Brain microvascular endothelial cell (primary cell): ENCODE data around the gene TARBP2.

Source experiments
- DNase-seq: peaks from one replicate; pipeline ENCODE4 v3.0.0-alpha.2; 2020
- H3K27ac ChIP-seq: fragments of 250-450 bp; sonication (Bioruptor Pico); 2 replicates; pipeline ENCODE4 v1.5.1; 2020; ENCODE audit warnings: mild to moderate bottlenecking, moderate library complexity
- H3K27me3 ChIP-seq: fragments of 250-450 bp; sonication (Bioruptor Pico); replicated peaks from 2 replicates; pipeline ENCODE4 v1.5.1; 2020; ENCODE audit warnings: mild to moderate bottlenecking
- H3K36me3 ChIP-seq: fragments of 250-450 bp; sonication (Bioruptor Pico); replicated peaks from 2 replicates; pipeline ENCODE4 v1.5.1; 2020; ENCODE audit warnings: mild to moderate bottlenecking
- H3K4me3 ChIP-seq: 2 replicates; pipeline ENCODE4 v1.5.1; 2011; ENCODE audit warnings: low read depth, mild to moderate bottlenecking, control low read depth, low read length, moderate library complexity
- in situ Hi-C: cut with HindIII; loops from 2 replicates; pipeline ENCODE4 v1.10.0; 2017; ENCODE audit warnings: low sequenced_read_pairs, low pct_ligation_motif_present
- TF ChIP-seq, protein P1 (sequence below): IDR thresholded peaks from 2 replicates; pipeline ENCODE4 v1.5.1; 2011; ENCODE audit warnings: low read depth, mild to moderate bottlenecking, moderate library complexity, low read length, control low read depth, inconsistent platforms; ENCODE audit errors: missing control alignments

The TARBP2 gene

DNA sequence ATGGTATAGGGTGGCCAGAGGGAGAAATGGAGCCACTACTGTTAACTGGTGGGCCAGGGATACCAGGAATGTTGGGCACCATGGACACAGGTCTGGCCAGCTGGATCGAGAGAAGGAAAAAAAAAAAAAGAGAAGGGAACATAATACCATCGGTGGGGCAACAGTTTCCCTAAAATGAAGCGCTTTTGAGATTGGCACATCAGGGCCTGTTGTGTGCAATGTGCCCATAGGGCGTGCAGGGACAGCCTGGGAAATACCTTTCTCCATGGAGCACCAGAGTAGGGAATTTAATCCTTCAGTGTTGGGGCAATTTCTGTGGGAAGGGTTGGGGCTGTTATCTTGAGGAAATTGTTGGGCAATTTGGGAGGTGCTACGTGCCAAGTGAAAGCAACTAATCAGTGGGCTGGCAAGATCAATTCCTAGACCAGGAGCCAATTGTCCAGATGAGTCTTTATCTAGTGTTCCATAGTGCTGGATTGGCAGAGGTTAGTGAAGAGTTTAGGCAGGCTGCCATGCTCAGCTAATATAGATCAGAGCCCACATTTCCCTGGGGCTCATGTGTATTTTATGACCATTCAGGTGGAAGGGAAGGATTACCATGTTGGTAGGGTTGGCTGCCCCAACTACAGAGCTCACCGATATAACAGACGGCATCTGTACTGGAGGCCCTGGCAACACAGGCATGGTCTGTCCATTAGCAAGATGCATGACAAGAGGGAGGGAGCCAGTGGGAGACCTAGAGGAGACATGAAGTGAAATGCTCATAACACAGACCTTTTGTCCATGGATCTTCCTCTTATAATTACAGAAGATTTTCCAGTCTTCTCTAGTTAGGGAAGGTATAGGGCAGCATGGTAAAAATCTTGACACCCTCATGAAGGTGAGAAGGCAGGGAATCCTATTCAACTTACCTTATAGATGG lies 31.7 kb downstream of the TARBP2 start:
- Histone ChIP-seq H3K27ac (no peak overlapping the region), H3K27me3 (no peaks in the 10 kb centered on the region), H3K4me3 (no peak overlapping the region), H3K36me3 (peaks cover 65% of the 10 kb centered on the region)
- TF ChIP-seq, protein P1, sequence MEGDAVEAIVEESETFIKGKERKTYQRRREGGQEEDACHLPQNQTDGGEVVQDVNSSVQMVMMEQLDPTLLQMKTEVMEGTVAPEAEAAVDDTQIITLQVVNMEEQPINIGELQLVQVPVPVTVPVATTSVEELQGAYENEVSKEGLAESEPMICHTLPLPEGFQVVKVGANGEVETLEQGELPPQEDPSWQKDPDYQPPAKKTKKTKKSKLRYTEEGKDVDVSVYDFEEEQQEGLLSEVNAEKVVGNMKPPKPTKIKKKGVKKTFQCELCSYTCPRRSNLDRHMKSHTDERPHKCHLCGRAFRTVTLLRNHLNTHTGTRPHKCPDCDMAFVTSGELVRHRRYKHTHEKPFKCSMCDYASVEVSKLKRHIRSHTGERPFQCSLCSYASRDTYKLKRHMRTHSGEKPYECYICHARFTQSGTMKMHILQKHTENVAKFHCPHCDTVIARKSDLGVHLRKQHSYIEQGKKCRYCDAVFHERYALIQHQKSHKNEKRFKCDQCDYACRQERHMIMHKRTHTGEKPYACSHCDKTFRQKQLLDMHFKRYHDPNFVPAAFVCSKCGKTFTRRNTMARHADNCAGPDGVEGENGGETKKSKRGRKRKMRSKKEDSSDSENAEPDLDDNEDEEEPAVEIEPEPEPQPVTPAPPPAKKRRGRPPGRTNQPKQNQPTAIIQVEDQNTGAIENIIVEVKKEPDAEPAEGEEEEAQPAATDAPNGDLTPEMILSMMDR = no peak
- in situ Hi-C loops = no loop called here
- DNase-seq = no peak

DNA sequence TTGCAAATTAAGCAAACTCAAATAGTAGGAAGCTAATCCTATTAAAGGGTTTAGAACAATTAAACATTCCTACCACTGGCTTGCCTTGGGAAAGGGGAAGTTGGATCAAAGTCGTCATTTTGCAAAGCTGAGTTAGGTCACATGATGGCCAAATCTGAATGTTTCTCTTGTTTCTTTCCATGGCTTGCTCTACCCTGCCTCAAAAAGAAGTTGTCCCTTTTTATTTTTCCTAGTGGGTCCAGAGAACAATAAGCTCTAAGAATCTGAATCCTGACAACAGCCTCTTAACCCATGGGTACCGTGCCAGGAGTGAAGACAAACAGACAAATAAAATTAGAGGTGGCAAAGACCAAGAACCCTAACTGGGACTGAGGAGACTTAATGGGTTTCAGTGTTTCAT lies 32.4 kb downstream of the TARBP2 start:
- Histone ChIP-seq H3K36me3 (peaks cover 65% of the 10 kb centered on the region), H3K4me3 (no peak overlapping the region), H3K27ac (no peak overlapping the region), H3K27me3 (no peaks in the 10 kb centered on the region)
- TF ChIP-seq, protein P1 = no peak
- in situ Hi-C loops = no loop called here
- DNase-seq = no peak

DNA sequence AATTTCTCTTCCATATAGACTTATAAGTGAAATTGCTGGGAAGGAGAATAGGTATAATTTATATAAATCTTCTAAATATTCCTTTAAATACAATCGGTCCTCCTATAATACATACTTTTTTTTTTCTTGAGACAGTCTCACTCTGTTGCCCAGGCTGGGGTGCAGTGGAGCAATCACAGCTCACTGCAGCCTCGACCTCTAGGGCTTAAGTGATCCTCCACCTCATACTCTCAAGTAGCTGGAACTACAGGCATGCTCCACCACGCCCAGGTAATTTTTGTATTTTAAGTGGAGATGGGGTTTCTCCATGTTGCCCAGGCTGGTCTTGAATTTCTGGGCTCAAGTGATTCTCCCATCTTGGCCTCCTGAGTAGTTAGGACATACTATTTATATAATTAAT lies 35.9 kb downstream of the TARBP2 start:
- TF ChIP-seq, protein P1 = no peak
- peaks cover 72% of the 10 kb centered on the region for H3K36me3 ChIP-seq
- DNase-seq = no peak
- no peak overlapping the region for H3K4me3 ChIP-seq
- in situ Hi-C loops = no loop called here
- H3K27ac ChIP-seq = no peak overlapping the region
- H3K27me3 ChIP-seq = no peaks in the 10 kb centered on the region

DNA sequence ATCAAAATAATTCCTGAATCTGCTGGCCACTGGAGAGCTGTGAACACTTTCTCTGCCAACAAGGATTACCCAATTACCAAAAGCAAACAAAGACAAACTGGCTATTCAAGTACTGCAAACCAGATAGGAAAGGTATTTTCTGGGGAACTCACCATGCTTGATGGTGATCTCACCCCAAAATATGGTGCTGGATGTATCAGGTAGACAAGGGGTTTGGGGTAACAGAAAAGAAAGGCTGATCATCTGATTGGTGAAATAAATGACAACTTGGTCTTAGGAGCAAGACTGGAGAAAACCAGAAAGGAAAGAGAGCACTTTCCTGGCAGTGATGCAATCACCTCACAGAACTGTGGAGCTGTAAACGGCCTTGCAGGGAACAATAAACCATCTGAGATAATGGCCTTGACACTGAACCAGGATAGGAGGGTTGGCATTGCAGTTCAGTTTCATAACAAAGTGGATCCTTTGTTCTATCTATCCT lies 37.2 kb downstream of the TARBP2 start:
- DNase-seq = no peak
- Histone ChIP-seq H3K27me3 (no peaks in the 10 kb centered on the region), H3K4me3 (no peak overlapping the region), H3K27ac (no peak overlapping the region), H3K36me3 (peaks cover 65% of the 10 kb centered on the region)
- TF ChIP-seq, protein P1 = no peak
- in situ Hi-C loops = no loop called here

DNA sequence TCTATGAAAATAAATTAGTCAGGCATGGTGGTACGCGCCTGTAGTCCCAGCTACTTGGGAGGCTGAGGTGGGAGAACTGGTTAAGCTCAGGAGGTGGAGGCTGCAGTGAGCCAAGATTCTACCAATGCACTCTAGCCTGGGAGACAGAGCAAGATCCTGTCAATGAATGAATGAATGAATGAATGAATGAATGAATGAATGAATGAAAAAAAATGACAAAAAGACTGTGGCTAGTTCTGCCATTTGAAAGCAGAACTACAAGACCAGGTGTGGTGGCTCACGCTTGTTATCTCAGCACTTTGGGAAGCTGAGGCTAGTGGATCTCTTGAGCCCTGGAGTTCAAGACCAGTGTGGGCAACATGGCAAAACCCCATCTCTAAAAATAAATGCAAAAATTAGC lies 38.4 kb downstream of the TARBP2 start:
- no peaks in the 10 kb centered on the region for H3K27me3 ChIP-seq
- in situ Hi-C loops = no loop called here
- TF ChIP-seq, protein P1 = no peak
- no peak overlapping the region for H3K4me3 ChIP-seq
- no peak overlapping the region for H3K27ac ChIP-seq
- DNase-seq = no peak
- H3K36me3 ChIP-seq = peaks cover 60% of the 10 kb centered on the region
